ENCODE results near the gene ERCC5. TPM values are rescaled to one million over a fixed set of nuclear protein-coding genes. Genes with fewer than 3 reads are reported as not detected.
A peak's percentile ranks its signal among the peaks of the same experiment; 100 is the strongest.

Gene ERCC5
- total and polyA plus RNA-seq, 7 donors = 13.5 to 37.4 (median 24.3) TPM

GRCh38 chr13:102900193-102900608, 54.4 kb downstream of the ERCC5 start:
- no peaks in the 10 kb centered on the region for H3K27me3 ChIP-seq (ENCODE audit: insufficient read depth in 3 of 3, low read length in 2 of 3)
- H3K4me1 ChIP-seq = peaks cover 15% of the 10 kb centered on the region
- DNase-seq = no peak
- TF ChIP-seq CTCF (IDR thresholded peaks at IDR 0.05) = no peak
- no peak for ATAC-seq
- no peaks in the 10 kb centered on the region for H3K9me3 ChIP-seq
- intact Hi-C loops (cut with DNase I) = no loop called here
- H3K27ac ChIP-seq = no peak overlapping the region
- no peak overlapping the region for H3K4me3 ChIP-seq
- no peaks in the 10 kb centered on the region for H3K36me3 ChIP-seq (ENCODE audit: insufficient read depth in 1 of 2, low read depth in 1 of 2)
- 91 to 93% (median 92%) methylated on average over 4 of the region's 4 CpGs for WGBS, 3 donors

DNA sequence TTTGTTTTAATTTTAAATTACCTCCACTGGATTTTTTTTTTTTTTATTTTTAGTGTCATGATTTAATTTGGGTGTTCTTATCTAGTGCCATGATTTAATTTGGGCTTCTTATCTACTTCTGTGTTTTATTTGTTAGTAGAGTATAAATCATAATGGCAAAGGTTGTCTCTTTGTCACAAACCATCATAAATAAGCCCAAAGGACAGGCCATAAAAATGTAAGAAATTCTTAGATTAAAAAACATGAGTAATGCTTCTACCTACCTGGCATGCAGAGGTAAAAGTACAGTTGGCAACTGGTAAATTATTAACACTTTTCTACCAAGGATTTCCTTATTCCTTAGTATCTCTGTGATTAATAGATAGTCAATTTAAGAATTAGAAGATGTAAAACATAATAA, 55.2 kb downstream of the ERCC5 start:
- H3K4me1 ChIP-seq = peaks cover 15% of the 10 kb centered on the region
- ATAC-seq (no peak), DNase-seq (no peak)
- H3K27me3 ChIP-seq (ENCODE audit: insufficient read depth in 3 of 3, low read length in 2 of 3) = no peaks in the 10 kb centered on the region
- H3K4me3 ChIP-seq = no peak overlapping the region
- H3K36me3 ChIP-seq (ENCODE audit: insufficient read depth in 1 of 2, low read depth in 1 of 2) = no peaks in the 10 kb centered on the region
- H3K9me3 ChIP-seq = no peaks in the 10 kb centered on the region
- intact Hi-C loops (cut with DNase I) = no loop called here
- TF ChIP-seq CTCF (IDR thresholded peaks at IDR 0.05) = no peak
- no peak overlapping the region for H3K27ac ChIP-seq

- intact Hi-C loops (cut with DNase I) = no loop called here
- no peak for TF ChIP-seq CTCF (IDR thresholded peaks at IDR 0.05)
- no peak for ATAC-seq
Observed at GRCh38 chr13:102901615-102902305, 55.9 kb downstream of the ERCC5 start.

GRCh38 chr13:102902789-102903347, 57.0 kb downstream of the ERCC5 start:
- ATAC-seq = peak; percentile 69 to 77 (median 72)
- Histone ChIP-seq H3K9me3 (no peaks in the 10 kb centered on the region), H3K27ac (peak overlapping the region; percentile 53), H3K36me3 (ENCODE audit: insufficient read depth in 1 of 2, low read depth in 1 of 2) (no peaks in the 10 kb centered on the region), H3K4me1 (peaks cover 11% of the 10 kb centered on the region), H3K4me3 (peak overlapping the region; percentile 47), H3K27me3 (ENCODE audit: insufficient read depth in 3 of 3, low read length in 2 of 3) (no peaks in the 10 kb centered on the region)
- WGBS, 3 donors = 26 to 32% (median 30%) methylated on average over 12 of the region's 12 CpGs
- intact Hi-C loops (cut with DNase I) = no loop called here
- TF ChIP-seq CTCF (IDR thresholded peaks at IDR 0.05) = no peak
- peak in 1 of 2 donors; percentile 36 for DNase-seq

More at GRCh38 chr13:102901615-102902305, 55.9 kb downstream of the ERCC5 start:
- Histone ChIP-seq H3K27ac (no peak overlapping the region), H3K4me3 (no peak overlapping the region), H3K4me1 (peaks cover 15% of the 10 kb centered on the region), H3K27me3 (ENCODE audit: insufficient read depth in 3 of 3, low read length in 2 of 3) (no peaks in the 10 kb centered on the region), H3K9me3 (no peaks in the 10 kb centered on the region), H3K36me3 (ENCODE audit: insufficient read depth in 1 of 2, low read depth in 1 of 2) (no peaks in the 10 kb centered on the region)
- 72 to 87% (median 79%) methylated on average over 5 of the region's 5 CpGs for WGBS, 3 donors
- DNase-seq = no peak

Data from psoas muscle (tissue), 8 donors.